Nephron (organoid): ENCODE measurements around the gene ARID1B.

Experiments
- H3K27ac Mint-ChIP-seq, 3 experiments: 2 replicates each; pipeline ENCODE4 v1.8.0; 2020; ENCODE audit warnings: mixed read lengths in 3 of 3, mild to moderate bottlenecking in 2 of 3, moderate library complexity in 1 of 3
- H3K27me3 Mint-ChIP-seq: 2 replicates; pipeline ENCODE4 v1.8.0; 2021; ENCODE audit warnings: low read depth, mild to moderate bottlenecking, moderate library complexity, mixed read lengths
- H3K36me3 Mint-ChIP-seq: 2 replicates; pipeline ENCODE4 v1.8.0; 2020; ENCODE audit warnings: low read depth, mixed read lengths
- H3K4me1 Mint-ChIP-seq: 2 replicates; pipeline ENCODE4 v1.8.0; 2020; ENCODE audit warnings: mixed read lengths
- H3K4me3 Mint-ChIP-seq, 3 experiments: 2 replicates each; pipeline ENCODE4 v1.8.0; 2020; ENCODE audit warnings: mild to moderate bottlenecking in 3 of 3, mixed read lengths in 3 of 3, moderate library complexity in 2 of 3
- H3K9me3 Mint-ChIP-seq: 2 replicates; pipeline ENCODE4 v1.8.0; 2020; ENCODE audit warnings: mixed read lengths
- CTCF ChIP-seq, 3 experiments: fragments of 200-600 bp; sonication (generic); IDR thresholded peaks; one replicate each; pipeline ENCODE4 v1.5.0; 2021; ENCODE audit warnings: antibody characterized with exemption in 3 of 3; ENCODE audit not compliant: unreplicated experiment in 3 of 3

Gene ARID1B

GRCh38 chr6:156807795-156808194, 30.6 kb downstream of the ARID1B start:
- H3K4me3 Mint-ChIP-seq: no peak overlapping the region
- peaks cover 57% of the 10 kb centered on the region for H3K4me1 Mint-ChIP-seq

GRCh38 chr6:156808287-156808686, 31.1 kb downstream of the ARID1B start:
- TF ChIP-seq CTCF (IDR thresholded peaks at IDR 0.05; ENCODE audit: unreplicated experiment in 3 of 3): no peak
- H3K4me3 Mint-ChIP-seq: no peak overlapping the region
- no peaks in the 10 kb centered on the region for H3K27me3 Mint-ChIP-seq
- H3K4me1 Mint-ChIP-seq: peaks cover 52% of the 10 kb centered on the region
- H3K36me3 Mint-ChIP-seq: peaks cover 4% of the 10 kb centered on the region
- no peaks in the 10 kb centered on the region for H3K9me3 Mint-ChIP-seq
- peak overlapping the region; percentile 20 to 37 (median 27) for H3K27ac Mint-ChIP-seq

More at GRCh38 chr6:156807795-156808194, 30.6 kb downstream of the ARID1B start:
- H3K36me3 Mint-ChIP-seq: peaks cover 4% of the 10 kb centered on the region
- no peaks in the 10 kb centered on the region for H3K9me3 Mint-ChIP-seq
- no peak for TF ChIP-seq CTCF (IDR thresholded peaks at IDR 0.05; ENCODE audit: unreplicated experiment in 3 of 3)
- peak overlapping the region in 2 of 3 experiments; percentile 0 to 20 for H3K27ac Mint-ChIP-seq
- no peaks in the 10 kb centered on the region for H3K27me3 Mint-ChIP-seq

- H3K9me3 Mint-ChIP-seq: no peaks in the 10 kb centered on the region
- H3K27me3 Mint-ChIP-seq: no peaks in the 10 kb centered on the region
- peak overlapping the region in 1 of 3 experiments; percentile 6 for H3K27ac Mint-ChIP-seq
- peaks cover 48% of the 10 kb centered on the region for H3K4me1 Mint-ChIP-seq
- no peak for TF ChIP-seq CTCF (IDR thresholded peaks at IDR 0.05; ENCODE audit: unreplicated experiment in 3 of 3)
- H3K36me3 Mint-ChIP-seq: peaks cover 4% of the 10 kb centered on the region
- H3K4me3 Mint-ChIP-seq: no peak overlapping the region
These were observed 31.9 kb downstream of the ARID1B start for GRCh38 chr6:156809034-156809433.

GRCh38 chr6:156809446-156810178, 32.4 kb downstream of the ARID1B start:
- H3K27me3 Mint-ChIP-seq: no peaks in the 10 kb centered on the region
- H3K9me3 Mint-ChIP-seq: no peaks in the 10 kb centered on the region
- no peak overlapping the region for H3K4me3 Mint-ChIP-seq
- H3K4me1 Mint-ChIP-seq: peaks cover 54% of the 10 kb centered on the region
- H3K27ac Mint-ChIP-seq: peak overlapping the region in 1 of 3 experiments; percentile 6
- no peak for TF ChIP-seq CTCF (IDR thresholded peaks at IDR 0.05; ENCODE audit: unreplicated experiment in 3 of 3)
- peaks cover 4% of the 10 kb centered on the region for H3K36me3 Mint-ChIP-seq

- Mint-ChIP-seq H3K36me3 (peaks cover 4% of the 10 kb centered on the region), H3K27me3 (no peaks in the 10 kb centered on the region), H3K9me3 (no peaks in the 10 kb centered on the region), H3K4me3 (no peak overlapping the region), H3K4me1 (peaks cover 46% of the 10 kb centered on the region), H3K27ac (no peak overlapping the region)
- TF ChIP-seq CTCF (IDR thresholded peaks at IDR 0.05; ENCODE audit: unreplicated experiment in 3 of 3): no peak
These were observed 36.9 kb downstream of the ARID1B start for GRCh38 chr6:156814036-156814581.

- peak overlapping the region in 2 of 3 experiments; percentile 28 to 31 for H3K4me3 Mint-ChIP-seq
These were observed 39.3 kb downstream of the ARID1B start for GRCh38 chr6:156816505-156816904.

More at GRCh38 chr6:156816505-156816904, 39.3 kb downstream of the ARID1B start:
- no peaks in the 10 kb centered on the region for H3K27me3 Mint-ChIP-seq
- no peak overlapping the region for H3K27ac Mint-ChIP-seq
- peaks cover 56% of the 10 kb centered on the region for H3K4me1 Mint-ChIP-seq
- TF ChIP-seq CTCF (IDR thresholded peaks at IDR 0.05; ENCODE audit: unreplicated experiment in 3 of 3): no peak
- H3K36me3 Mint-ChIP-seq: no peaks in the 10 kb centered on the region
- no peaks in the 10 kb centered on the region for H3K9me3 Mint-ChIP-seq
